Thyroid gland (tissue), 4 donors: ENCODE data around the gene TSPAN17. TPM values are rescaled to one million over a fixed set of nuclear protein-coding genes. Genes with fewer than 3 reads are reported as not detected.

Experiments
- DNase-seq, 2 donors: peaks; one replicate each; pipeline ENCODE4 v3.0.0-alpha.2; 2019
- H3K27ac ChIP-seq, 3 donors: fragments of 200-600 bp; sonication (generic); 1 replicate in 2 of 3; 2 replicates in 1 of 3; pipeline ENCODE4 v1.5.1; 2016 to 2019; ENCODE audit warnings: mild to moderate bottlenecking in 1 of 3, moderate library complexity in 1 of 3
- H3K27me3 ChIP-seq: fragments of 200-600 bp; sonication (generic); one replicate; pipeline ENCODE4 v1.5.1; 2019
- H3K36me3 ChIP-seq, 2 donors: fragments of 200-600 bp; sonication (generic); one replicate each; pipeline ENCODE4 v1.5.1; 2016 to 2019
- H3K4me1 ChIP-seq, 2 donors: fragments of 200-600 bp; sonication (generic); one replicate each; pipeline ENCODE4 v1.5.1; 2017 to 2019
- H3K4me3 ChIP-seq, 3 donors: fragments of 200-600 bp; sonication (generic); replicated peaks in 1 of 3; 1 replicate in 2 of 3; 2 replicates in 1 of 3; pipeline ENCODE4 v1.5.1; 2016; ENCODE audit warnings: mild to moderate bottlenecking in 1 of 3
- H3K9me3 ChIP-seq: fragments of 200-600 bp; sonication (generic); one replicate; pipeline ENCODE4 v1.5.1; 2017
- CTCF ChIP-seq, 6 experiments: fragments of 200-600 bp in 3 of 6; fragments of 450-650 bp in 3 of 6; sonication (generic) in 3 of 6; IDR thresholded peaks; one replicate each; pipeline ENCODE4 v1.5.1; 2016 to 2019; ENCODE audit warnings: antibody characterized with exemption in 6 of 6, mild to moderate bottlenecking in 2 of 6, inconsistent platforms in 1 of 6, moderate library complexity in 1 of 6
- POLR2A ChIP-seq, 2 donors: fragments of 450-650 bp; IDR thresholded peaks; one replicate each; pipeline ENCODE4 v1.6.1; 2017; ENCODE audit warnings: antibody characterized with exemption in 2 of 2, mild to moderate bottlenecking in 2 of 2, moderate library complexity in 1 of 2
- WGBS, 2 donors: methylation state at CpG; one replicate each; pipeline ENCODE4 v1.1.5; 2017; 5-methylcytosine and 5-hydroxymethylcytosine counted together
- intact Hi-C: fragments of 100-400 bp; cut with DNase I; formaldehyde crosslinking; loops from one replicate; pipeline ENCODE4 v1.15.1; 2023
- total RNA-seq, 4 donors: library from RNA; depleted of rRNA; stranded (reverse); fragments of >200 nt; gene quantifications; one replicate each; pipeline ENCODE4 v1.2.3, GENCODE V29; 2016

The TSPAN17 gene
- total RNA-seq, 4 donors from 2014 or later = 18.9 to 24.7 (median 21.0) TPM

GRCh38 chr5:176679365-176680225 lies 32.3 kb downstream of the TSPAN17 start:
- no peak for DNase-seq
- Histone ChIP-seq H3K36me3 (no peaks in the 10 kb centered on the region), H3K9me3 (no peaks in the 10 kb centered on the region), H3K4me3 (no peak overlapping the region), H3K27me3 (peaks cover 11% of the 10 kb centered on the region), H3K27ac (no peak overlapping the region), H3K4me1 (no peaks in the 10 kb centered on the region)
- 32 to 49% methylated on average over 19 to 24 of the region's 31 CpGs for WGBS, 2 donors
- intact Hi-C loops = no loop called here
- TF ChIP-seq CTCF (IDR thresholded peaks at IDR 0.05) (no peak), POLR2A (IDR thresholded peaks at IDR 0.05) (no peak)

- Histone ChIP-seq H3K27me3 (peaks cover 11% of the 10 kb centered on the region), H3K27ac (no peak overlapping the region), H3K4me1 (no peaks in the 10 kb centered on the region), H3K4me3 (no peak overlapping the region), H3K36me3 (no peaks in the 10 kb centered on the region), H3K9me3 (no peaks in the 10 kb centered on the region)
- WGBS, 2 donors = 14 to 20% methylated on average over 5 to 7 of the region's 33 CpGs
- intact Hi-C loops = no loop called here
- DNase-seq = no peak
- TF ChIP-seq CTCF (IDR thresholded peaks at IDR 0.05) (no peak), POLR2A (IDR thresholded peaks at IDR 0.05) (no peak)
Measured at GRCh38 chr5:176680226-176680563, 32.9 kb downstream of the TSPAN17 start.

- no peaks in the 10 kb centered on the region for H3K36me3 ChIP-seq
- H3K27ac ChIP-seq = no peak overlapping the region
- peaks cover 11% of the 10 kb centered on the region for H3K27me3 ChIP-seq
- TF ChIP-seq CTCF (IDR thresholded peaks at IDR 0.05) (no peak), POLR2A (IDR thresholded peaks at IDR 0.05) (no peak)
- intact Hi-C loops = no loop called here
- H3K9me3 ChIP-seq = no peaks in the 10 kb centered on the region
- H3K4me1 ChIP-seq = no peaks in the 10 kb centered on the region
- H3K4me3 ChIP-seq = no peak overlapping the region
- WGBS, 2 donors = 77 to 79% methylated on average over 6 of the region's 6 CpGs
- DNase-seq = no peak
Measured at GRCh38 chr5:176682016-176682531, 34.8 kb downstream of the TSPAN17 start.

- no peak for TF ChIP-seq CTCF (IDR thresholded peaks at IDR 0.05)
- no peak for TF ChIP-seq POLR2A (IDR thresholded peaks at IDR 0.05)
- Histone ChIP-seq H3K36me3 (no peaks in the 10 kb centered on the region), H3K9me3 (no peaks in the 10 kb centered on the region), H3K27me3 (peaks cover 6% of the 10 kb centered on the region), H3K4me1 (no peaks in the 10 kb centered on the region), H3K27ac (no peak overlapping the region), H3K4me3 (no peak overlapping the region)
- intact Hi-C loops = no loop called here
- DNase-seq = no peak
Measured at GRCh38 chr5:176685010-176685409, 37.7 kb downstream of the TSPAN17 start.

DNA sequence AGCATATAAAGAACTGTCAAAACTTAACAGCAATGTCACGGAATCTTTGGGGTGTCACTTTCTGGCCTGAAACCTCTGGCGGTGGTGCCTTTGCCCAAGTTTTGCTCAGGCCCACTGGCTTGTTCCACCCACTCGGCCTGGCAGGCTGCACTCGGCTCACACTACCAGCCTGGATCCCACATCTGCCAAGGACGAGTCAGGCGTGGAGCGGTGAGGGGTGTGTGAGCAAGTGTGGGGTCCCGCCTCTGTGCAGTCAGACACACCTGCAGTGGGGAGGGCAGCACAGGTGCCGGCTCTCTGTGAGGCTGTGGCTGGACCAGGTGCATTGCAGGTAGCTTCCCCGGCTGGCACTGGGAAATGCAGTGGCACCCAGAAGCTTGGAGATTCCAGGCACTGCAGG lies 40.0 kb downstream of the TSPAN17 start:
- Histone ChIP-seq H3K4me3 (no peak overlapping the region), H3K36me3 (no peaks in the 10 kb centered on the region), H3K9me3 (no peaks in the 10 kb centered on the region), H3K27me3 (no peaks in the 10 kb centered on the region), H3K27ac (no peak overlapping the region), H3K4me1 (no peaks in the 10 kb centered on the region)
- no peak for TF ChIP-seq CTCF (IDR thresholded peaks at IDR 0.05)
- no peak for TF ChIP-seq POLR2A (IDR thresholded peaks at IDR 0.05)
- 88 to 96% methylated on average over 7 to 10 of the region's 10 CpGs for WGBS, 2 donors
- intact Hi-C loops = no loop called here
- DNase-seq = no peak
